RWPE2 (cell line): ENCODE measurements around the gene WDR74.

Source experiments
- ATAC-seq: fragments of 200-7000 bp; cut with Tn5 transposase; 3 replicates; pipeline ENCODE4 v1.9.1; 2021; ENCODE audit warnings: low read depth
- DNase-seq: peaks from one replicate; pipeline ENCODE4 v3.0.0-alpha.2; 2020; ENCODE audit warnings: low spot score
- H3K27ac ChIP-seq: fragments of 450-650 bp; 2 replicates; pipeline ENCODE4 v1.5.1; 2017; ENCODE audit warnings: mild to moderate bottlenecking; ENCODE audit not compliant: poor library complexity, severe bottlenecking
- H3K27me3 ChIP-seq: fragments of 250-450 bp; sonication (Bioruptor Pico); 2 replicates; pipeline ENCODE4 v1.5.1; 2021; ENCODE audit warnings: mild to moderate bottlenecking, moderate library complexity; ENCODE audit not compliant: insufficient read depth, poor library complexity, severe bottlenecking
- H3K36me3 ChIP-seq: fragments of 250-450 bp; sonication (Bioruptor Pico); 2 replicates; pipeline ENCODE4 v1.5.1; 2020; ENCODE audit warnings: low read depth, mild to moderate bottlenecking, moderate library complexity
- H3K4me1 ChIP-seq: fragments of 250-450 bp; sonication (Bioruptor Pico); 2 replicates; pipeline ENCODE4 v1.5.1; 2021; ENCODE audit warnings: mild to moderate bottlenecking, moderate library complexity; ENCODE audit not compliant: insufficient read depth, poor library complexity, severe bottlenecking
- H3K4me3 ChIP-seq: fragments of 250-450 bp; sonication (Bioruptor Pico); 2 replicates; pipeline ENCODE4 v1.5.1; 2021; ENCODE audit warnings: mild to moderate bottlenecking, moderate library complexity; ENCODE audit not compliant: severe bottlenecking
- H3K9me3 ChIP-seq: fragments of 250-450 bp; sonication (Bioruptor Pico); 2 replicates; pipeline ENCODE4 v1.5.1; 2021; ENCODE audit warnings: mild to moderate bottlenecking, moderate library complexity; ENCODE audit not compliant: severe bottlenecking
- TF ChIP-seq, protein P1 (sequence below): fragments of 450-650 bp; IDR thresholded peaks from one replicate; pipeline ENCODE4 v1.5.1; 2017; ENCODE audit warnings: mild to moderate bottlenecking, moderate library complexity; ENCODE audit not compliant: poor library complexity, severe bottlenecking

WDR74 gene

DNA sequence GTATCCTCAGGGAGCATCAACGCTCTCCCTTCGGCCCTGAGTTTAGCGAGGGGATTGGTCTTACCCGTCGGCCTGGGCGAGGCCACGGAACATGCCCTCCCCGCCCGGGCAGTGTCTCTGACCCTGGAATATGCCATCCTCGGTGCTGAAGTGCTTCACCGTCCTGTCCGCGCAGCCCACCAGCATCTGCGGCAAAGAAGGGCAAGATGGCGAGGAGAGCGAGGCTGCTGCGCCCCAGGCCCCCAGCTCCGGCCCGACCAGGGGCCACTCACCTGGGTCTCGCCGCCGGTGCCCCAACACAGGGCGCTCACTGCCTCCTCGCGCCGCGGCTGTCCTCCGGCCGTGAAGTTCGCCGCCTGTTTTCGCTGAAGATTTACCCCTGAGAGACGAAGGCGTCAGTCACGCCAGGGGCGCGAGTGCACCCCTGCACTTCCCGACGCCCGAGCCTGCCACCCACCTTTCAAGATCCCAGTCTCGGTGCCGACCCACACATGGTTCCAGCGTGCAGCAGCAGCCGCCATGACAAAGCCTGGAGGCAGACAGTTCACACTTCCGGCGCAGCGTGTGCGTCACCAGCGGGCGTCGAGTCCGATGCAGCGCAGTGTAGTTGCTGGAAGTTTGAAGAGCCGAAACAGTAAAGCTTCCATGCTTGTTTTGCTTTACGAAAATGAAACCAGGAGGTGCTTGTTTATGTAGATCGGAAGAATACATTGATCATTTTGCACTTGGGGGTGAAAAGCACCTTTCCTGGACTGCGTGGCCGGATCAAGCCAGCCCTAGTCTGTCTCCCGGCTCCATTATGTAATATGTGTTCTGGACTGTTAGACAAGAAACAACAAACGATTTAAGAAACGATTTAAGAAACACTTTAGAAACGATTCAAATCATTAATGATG, at the start of gene WDR74:
Gene WDR74, minus strand, starts transcription at position 541 of the 896 bp plus-strand sequence. Its CDS starts 20 bp downstream, at position 521.
- peak within 1 kb of the TSS; percentile 97 for H3K27ac ChIP-seq
- peaks cover 11% of the 10 kb centered on the region for H3K4me1 ChIP-seq
- H3K4me3 ChIP-seq: peak within 1 kb of the TSS; percentile 85
- H3K9me3 ChIP-seq: no peaks in the 10 kb centered on the region
- no peaks in the 10 kb centered on the region for H3K27me3 ChIP-seq
- DNase-seq (peak; percentile 89), ATAC-seq (peak; percentile 35)
- TF ChIP-seq, protein P1, sequence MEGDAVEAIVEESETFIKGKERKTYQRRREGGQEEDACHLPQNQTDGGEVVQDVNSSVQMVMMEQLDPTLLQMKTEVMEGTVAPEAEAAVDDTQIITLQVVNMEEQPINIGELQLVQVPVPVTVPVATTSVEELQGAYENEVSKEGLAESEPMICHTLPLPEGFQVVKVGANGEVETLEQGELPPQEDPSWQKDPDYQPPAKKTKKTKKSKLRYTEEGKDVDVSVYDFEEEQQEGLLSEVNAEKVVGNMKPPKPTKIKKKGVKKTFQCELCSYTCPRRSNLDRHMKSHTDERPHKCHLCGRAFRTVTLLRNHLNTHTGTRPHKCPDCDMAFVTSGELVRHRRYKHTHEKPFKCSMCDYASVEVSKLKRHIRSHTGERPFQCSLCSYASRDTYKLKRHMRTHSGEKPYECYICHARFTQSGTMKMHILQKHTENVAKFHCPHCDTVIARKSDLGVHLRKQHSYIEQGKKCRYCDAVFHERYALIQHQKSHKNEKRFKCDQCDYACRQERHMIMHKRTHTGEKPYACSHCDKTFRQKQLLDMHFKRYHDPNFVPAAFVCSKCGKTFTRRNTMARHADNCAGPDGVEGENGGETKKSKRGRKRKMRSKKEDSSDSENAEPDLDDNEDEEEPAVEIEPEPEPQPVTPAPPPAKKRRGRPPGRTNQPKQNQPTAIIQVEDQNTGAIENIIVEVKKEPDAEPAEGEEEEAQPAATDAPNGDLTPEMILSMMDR: no peak
- peaks cover 35% of the 10 kb centered on the region for H3K36me3 ChIP-seq

GRCh38 chr11:62889126-62889483, 49.7 kb upstream of the WDR74 start:
- Histone ChIP-seq H3K4me3 (no peak overlapping the region), H3K36me3 (peaks cover 55% of the 10 kb centered on the region), H3K27me3 (no peaks in the 10 kb centered on the region), H3K27ac (peak overlapping the region; percentile 42), H3K9me3 (no peaks in the 10 kb centered on the region), H3K4me1 (peaks cover 1% of the 10 kb centered on the region)
- DNase-seq: no peak
- ATAC-seq: peak; percentile 7; the same call in 2 of the 3 replicates
- TF ChIP-seq, protein P1: no peak

- ATAC-seq (no peak), DNase-seq (no peak)
- no peaks in the 10 kb centered on the region for H3K9me3 ChIP-seq
- TF ChIP-seq, protein P1: no peak
- H3K27ac ChIP-seq: no peak overlapping the region
- H3K4me1 ChIP-seq: peaks cover 8% of the 10 kb centered on the region
- no peak overlapping the region for H3K4me3 ChIP-seq
- no peaks in the 10 kb centered on the region for H3K27me3 ChIP-seq
- H3K36me3 ChIP-seq: peaks cover 61% of the 10 kb centered on the region
These were observed 49.0 kb upstream of the WDR74 start for GRCh38 chr11:62888406-62888805.

DNA sequence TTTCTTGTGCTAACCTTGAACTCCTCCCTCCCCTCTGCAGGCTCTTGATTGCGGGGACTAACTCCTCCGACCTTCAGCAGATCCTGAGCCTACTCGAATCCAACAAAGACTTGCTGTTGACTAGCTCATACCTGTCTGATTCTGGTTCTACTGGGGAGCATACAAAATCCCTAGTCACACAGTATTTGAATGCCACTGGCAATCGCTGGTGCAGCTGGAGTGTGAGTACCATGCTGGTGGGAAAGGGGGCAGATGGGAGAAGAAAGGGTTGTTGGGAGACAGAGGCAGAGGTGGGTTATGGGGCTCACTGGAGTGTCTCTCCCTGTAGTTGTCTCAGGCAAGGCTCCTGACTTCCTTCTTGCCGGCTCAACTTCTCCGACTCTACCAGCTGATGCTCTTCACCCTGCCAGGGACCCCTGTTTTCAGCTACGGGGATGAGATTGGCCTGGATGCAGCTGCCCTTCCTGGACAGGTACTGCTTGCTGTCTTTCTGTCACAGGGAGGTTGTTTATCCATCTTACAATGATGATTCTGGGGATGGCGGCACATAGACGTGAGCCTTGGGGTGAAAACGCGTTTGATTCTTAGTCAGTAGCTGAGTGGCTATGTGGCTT, 45.9 kb upstream of the WDR74 start:
- ATAC-seq: no peak
- Histone ChIP-seq H3K4me3 (no peak overlapping the region), H3K36me3 (peaks cover 85% of the 10 kb centered on the region)

More for the DNA sequence above, 45.9 kb upstream of the WDR74 start:
- H3K27me3 ChIP-seq: no peaks in the 10 kb centered on the region
- no peak for DNase-seq
- H3K4me1 ChIP-seq: peaks cover 12% of the 10 kb centered on the region
- H3K9me3 ChIP-seq: no peaks in the 10 kb centered on the region
- peak overlapping the region; percentile 92 for H3K27ac ChIP-seq
- TF ChIP-seq, protein P1: no peak
